Endodermal cell (in vitro differentiated cells): ENCODE results near the gene ADAM23. TPM values are rescaled to one million over a fixed set of nuclear protein-coding genes. Genes with fewer than 3 reads are reported as not detected.

ENCODE experiments used
- DNase-seq: peaks from one replicate; pipeline ENCODE4 v3.0.0-alpha.2; 2017
- H3K27ac ChIP-seq: 2 replicates; pipeline ENCODE4 v1.5.1; 2013; ENCODE audit warnings: mild to moderate bottlenecking, low read depth, low read length, moderate library complexity
- H3K27me3 ChIP-seq: 2 replicates; pipeline ENCODE4 v1.6.1; 2013; ENCODE audit warnings: mild to moderate bottlenecking, low read length, moderate library complexity; ENCODE audit not compliant: insufficient read depth, control insufficient read depth, poor library complexity, severe bottlenecking
- H3K36me3 ChIP-seq: 2 replicates; pipeline ENCODE4 v1.7.0; 2013; ENCODE audit warnings: mild to moderate bottlenecking, low read length, moderate library complexity; ENCODE audit not compliant: control insufficient read depth, insufficient read depth
- H3K4me1 ChIP-seq: one replicate; pipeline ENCODE4 v1.7.0; 2013; ENCODE audit warnings: low read length; ENCODE audit not compliant: control insufficient read depth, insufficient read depth
- H3K4me3 ChIP-seq: 2 replicates; pipeline ENCODE4 v1.5.1; 2013; ENCODE audit warnings: mild to moderate bottlenecking, low read length, moderate library complexity
- H3K9ac ChIP-seq: 2 replicates; pipeline ENCODE4 v1.6.1; 2013; ENCODE audit warnings: mild to moderate bottlenecking, low read length, moderate library complexity; ENCODE audit not compliant: poor library complexity, severe bottlenecking; ENCODE audit errors: extremely low read depth
- H3K9me3 ChIP-seq: 2 replicates; pipeline ENCODE4 v1.6.1; 2013; ENCODE audit warnings: mild to moderate bottlenecking, low read length, moderate library complexity; ENCODE audit not compliant: control insufficient read depth
- H3K27ac Mint-ChIP-seq: 2 replicates; pipeline ENCODE4 v1.8.0; 2020; ENCODE audit warnings: mixed read lengths
- H3K27me3 Mint-ChIP-seq: 2 replicates; pipeline ENCODE4 v1.8.0; 2021; ENCODE audit warnings: mild to moderate bottlenecking, mixed read lengths; ENCODE audit not compliant: insufficient read depth
- H3K36me3 Mint-ChIP-seq: 2 replicates; pipeline ENCODE4 v1.8.0; 2020; ENCODE audit warnings: low read depth, mixed read lengths
- H3K4me1 Mint-ChIP-seq: 2 replicates; pipeline ENCODE4 v1.8.0; 2020; ENCODE audit warnings: mixed read lengths
- H3K4me3 Mint-ChIP-seq: 2 replicates; pipeline ENCODE4 v1.8.0; 2020; ENCODE audit warnings: mild to moderate bottlenecking, moderate library complexity, mixed read lengths
- H3K9me3 Mint-ChIP-seq: 2 replicates; pipeline ENCODE4 v1.8.0; 2020; ENCODE audit warnings: mild to moderate bottlenecking, mixed read lengths
- WGBS, 2 experiments: methylation state at CpG; one replicate each; pipeline versions ENCODE4 v1.1.5 to v1.1.7; 2013; ENCODE audit warnings: missing lambda C conversion rate in 2 of 2, mixed read lengths in 1 of 2; ENCODE audit not compliant: insufficient coverage in 1 of 2, insufficient read length in 1 of 2; 5-methylcytosine and 5-hydroxymethylcytosine counted together
- total RNA-seq, 2 donors: library from RNA; stranded (reverse); fragmentation: NEBNext Ultra II Directional in 1 of 2; extraction: Animal tissue kit (Norgen Biotek cat#: 25700) in 1 of 2; gene quantifications; 2 replicates in 1 of 2; 3 replicates in 1 of 2; pipeline ENCODE4 v1.2.1, GENCODE V29; 2021
- TF ChIP-seq, protein P1 (sequence below): fragments of 200-600 bp; sonication (generic); conservative IDR thresholded peaks from 2 replicates; pipeline ENCODE4 v1.5.0; 2021; ENCODE audit warnings: antibody characterized with exemption, mild to moderate bottlenecking

The ADAM23 gene
- total RNA-seq, 2 donors from 2014 or later: 25.4 to 34.2 TPM

DNA sequence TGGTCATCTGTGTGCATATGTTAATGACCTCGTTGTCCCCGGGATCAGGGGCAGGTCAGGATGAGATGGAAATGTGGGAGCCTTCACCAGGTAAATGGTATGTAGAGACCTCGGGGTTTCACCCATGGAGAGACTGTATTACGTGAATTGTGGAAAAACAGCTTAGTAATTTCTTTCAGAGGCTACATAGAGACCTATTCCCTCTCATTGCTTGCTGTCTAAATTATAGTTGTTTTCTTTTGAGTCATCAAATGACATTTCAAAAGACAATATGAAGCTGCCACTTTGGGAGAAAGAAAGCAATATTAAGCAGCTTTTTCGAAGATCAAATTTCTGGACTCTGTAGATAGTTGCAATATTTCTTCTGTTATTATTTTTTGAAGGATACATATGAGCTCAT, 20.4 kb downstream of the ADAM23 start:
- Histone ChIP-seq H3K4me1 (no peaks in the 10 kb centered on the region), H3K36me3 (no peaks in the 10 kb centered on the region), H3K27ac (no peak overlapping the region), H3K4me3 (peak overlapping the region; percentile 39), H3K9ac (no peak overlapping the region), H3K9me3 (peaks cover 30% of the 10 kb centered on the region), H3K27me3 (no peaks in the 10 kb centered on the region)
- Mint-ChIP-seq H3K27ac (no peak overlapping the region), H3K36me3 (peaks cover 48% of the 10 kb centered on the region), H3K27me3 (peaks cover 1% of the 10 kb centered on the region), H3K9me3 (peaks cover 43% of the 10 kb centered on the region), H3K4me1 (peaks cover 15% of the 10 kb centered on the region), H3K4me3 (no peak overlapping the region)
- TF ChIP-seq, protein P1, sequence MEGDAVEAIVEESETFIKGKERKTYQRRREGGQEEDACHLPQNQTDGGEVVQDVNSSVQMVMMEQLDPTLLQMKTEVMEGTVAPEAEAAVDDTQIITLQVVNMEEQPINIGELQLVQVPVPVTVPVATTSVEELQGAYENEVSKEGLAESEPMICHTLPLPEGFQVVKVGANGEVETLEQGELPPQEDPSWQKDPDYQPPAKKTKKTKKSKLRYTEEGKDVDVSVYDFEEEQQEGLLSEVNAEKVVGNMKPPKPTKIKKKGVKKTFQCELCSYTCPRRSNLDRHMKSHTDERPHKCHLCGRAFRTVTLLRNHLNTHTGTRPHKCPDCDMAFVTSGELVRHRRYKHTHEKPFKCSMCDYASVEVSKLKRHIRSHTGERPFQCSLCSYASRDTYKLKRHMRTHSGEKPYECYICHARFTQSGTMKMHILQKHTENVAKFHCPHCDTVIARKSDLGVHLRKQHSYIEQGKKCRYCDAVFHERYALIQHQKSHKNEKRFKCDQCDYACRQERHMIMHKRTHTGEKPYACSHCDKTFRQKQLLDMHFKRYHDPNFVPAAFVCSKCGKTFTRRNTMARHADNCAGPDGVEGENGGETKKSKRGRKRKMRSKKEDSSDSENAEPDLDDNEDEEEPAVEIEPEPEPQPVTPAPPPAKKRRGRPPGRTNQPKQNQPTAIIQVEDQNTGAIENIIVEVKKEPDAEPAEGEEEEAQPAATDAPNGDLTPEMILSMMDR: no peak
- DNase-seq: no peak
- 86 to 95% methylated on average over 3 to 5 of the region's 5 CpGs for WGBS, 2 experiments

DNA sequence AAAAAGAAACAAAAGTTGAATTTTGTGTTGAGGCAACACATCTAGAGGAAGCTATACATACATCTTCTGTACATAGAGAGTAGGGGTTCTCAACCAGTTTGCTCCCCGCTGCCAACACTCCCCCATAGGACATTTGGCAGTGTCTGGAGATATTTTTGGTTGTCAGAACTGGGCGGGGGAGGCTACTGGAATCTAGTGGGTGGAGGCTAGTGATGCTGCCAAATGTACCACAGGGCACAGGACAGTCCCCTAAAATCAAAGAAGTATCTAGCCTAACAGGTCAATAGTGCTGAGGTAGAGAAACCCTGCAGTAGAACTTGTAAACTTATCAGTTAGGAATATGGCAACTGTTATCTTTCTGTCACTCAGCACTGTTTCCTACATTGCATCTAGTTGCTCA, 21.3 kb downstream of the ADAM23 start:
- peaks cover 43% of the 10 kb centered on the region for H3K9me3 Mint-ChIP-seq
- no peaks in the 10 kb centered on the region for H3K36me3 ChIP-seq
- TF ChIP-seq, protein P1: no peak
- peaks cover 1% of the 10 kb centered on the region for H3K27me3 Mint-ChIP-seq
- H3K9ac ChIP-seq: no peak overlapping the region
- H3K27me3 ChIP-seq: no peaks in the 10 kb centered on the region
- H3K36me3 Mint-ChIP-seq: peaks cover 45% of the 10 kb centered on the region
- H3K4me3 ChIP-seq: no peak overlapping the region
- no peaks in the 10 kb centered on the region for H3K4me1 ChIP-seq
- peaks cover 20% of the 10 kb centered on the region for H3K4me1 Mint-ChIP-seq
- H3K27ac ChIP-seq: no peak overlapping the region
- no peak for DNase-seq
- H3K9me3 ChIP-seq: peaks cover 31% of the 10 kb centered on the region
- H3K27ac Mint-ChIP-seq: no peak overlapping the region
- H3K4me3 Mint-ChIP-seq: no peak overlapping the region
- WGBS, 2 experiments: 96% methylated on average over 2 of the region's 2 CpGs; no CpG with 5 or more reads in 1 of the 2 experiments

DNA sequence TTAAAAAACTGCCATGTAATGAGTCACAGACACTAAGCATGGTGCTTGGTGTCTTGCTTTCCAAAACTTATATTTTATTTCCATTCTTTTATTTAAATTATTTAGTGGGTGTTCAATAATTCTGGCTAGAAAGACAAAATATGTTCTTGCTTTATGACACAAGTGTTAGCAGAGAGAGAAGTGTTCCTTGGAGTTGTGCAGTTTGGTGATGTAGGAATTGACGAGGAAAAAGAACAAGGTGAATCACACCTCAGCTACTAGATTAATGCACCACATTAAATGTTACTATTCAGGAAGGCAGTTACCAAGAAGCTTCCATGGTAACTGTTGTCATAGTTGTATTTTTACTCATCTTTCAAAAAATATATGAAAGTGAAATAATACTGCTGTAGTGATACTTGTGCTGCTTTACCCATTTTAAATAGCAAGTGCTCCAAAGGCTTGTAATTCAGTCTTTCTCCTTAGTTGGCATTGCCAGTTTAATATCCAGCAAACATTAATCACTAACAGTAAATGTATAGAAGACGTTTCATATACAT, 28.3 kb downstream of the ADAM23 start:
- Histone ChIP-seq H3K4me1 (no peaks in the 10 kb centered on the region), H3K27ac (no peak overlapping the region), H3K9ac (no peak overlapping the region), H3K27me3 (no peaks in the 10 kb centered on the region), H3K9me3 (peaks cover 18% of the 10 kb centered on the region), H3K4me3 (no peak overlapping the region), H3K36me3 (no peaks in the 10 kb centered on the region)
- Mint-ChIP-seq H3K4me3 (no peak overlapping the region), H3K4me1 (peaks cover 5% of the 10 kb centered on the region), H3K36me3 (peaks cover 24% of the 10 kb centered on the region), H3K9me3 (peaks cover 25% of the 10 kb centered on the region), H3K27me3 (no peaks in the 10 kb centered on the region), H3K27ac (no peak overlapping the region)
- WGBS, 2 experiments: 78% methylated on average over 2 of the region's 2 CpGs; no CpG with 5 or more reads in 1 of the 2 experiments
- no peak for DNase-seq
- TF ChIP-seq, protein P1: no peak
